ENCODE data around the gene SCN10A.

SCN10A gene

DNA sequence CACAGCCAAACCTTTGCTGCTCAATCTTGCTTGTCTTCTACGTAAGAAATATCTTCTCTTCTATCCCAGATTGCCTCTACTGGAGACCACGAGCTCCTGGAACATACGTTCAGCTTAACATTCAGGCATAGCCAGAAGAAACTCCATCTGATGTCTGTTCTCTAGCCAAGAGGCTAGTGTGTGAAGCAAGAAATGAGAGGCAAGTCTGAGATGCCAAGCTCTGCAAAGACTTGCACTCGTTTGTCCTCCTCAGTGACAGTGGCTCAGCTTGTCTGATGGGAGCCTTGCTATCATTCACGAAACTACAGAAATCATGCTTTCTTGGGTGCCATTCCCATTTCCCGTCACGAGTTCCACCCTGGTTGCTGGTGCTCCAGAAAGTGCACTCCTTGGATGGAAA lies at the start of gene SCN10A:
Gene SCN10A (minus strand): TSS at position 192 of the 400 bp plus-strand sequence. CDS start 22,207 bp downstream, outside the sequence.
- no peak for DNase-seq

DNA sequence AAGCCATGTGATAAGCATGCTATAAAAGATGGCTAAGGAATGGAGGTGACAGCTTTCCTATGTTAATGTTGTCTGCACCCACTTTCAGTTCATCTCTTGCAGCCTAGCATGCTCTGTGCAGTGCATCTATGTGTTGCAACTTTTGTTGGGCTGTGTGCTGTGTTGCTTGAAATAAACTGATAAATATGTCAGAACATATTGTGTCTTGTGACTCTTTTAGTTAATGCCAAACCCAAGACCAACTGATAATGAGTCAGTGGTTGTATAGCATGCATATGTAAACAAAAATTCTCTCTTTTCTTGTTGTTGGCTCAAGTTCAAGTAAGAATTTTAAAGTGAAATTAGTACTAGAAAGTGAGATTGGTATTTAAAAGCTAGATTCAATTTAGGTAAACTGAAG lies 37.0 kb upstream of the SCN10A start:
- DNase-seq, result no peak

DNA sequence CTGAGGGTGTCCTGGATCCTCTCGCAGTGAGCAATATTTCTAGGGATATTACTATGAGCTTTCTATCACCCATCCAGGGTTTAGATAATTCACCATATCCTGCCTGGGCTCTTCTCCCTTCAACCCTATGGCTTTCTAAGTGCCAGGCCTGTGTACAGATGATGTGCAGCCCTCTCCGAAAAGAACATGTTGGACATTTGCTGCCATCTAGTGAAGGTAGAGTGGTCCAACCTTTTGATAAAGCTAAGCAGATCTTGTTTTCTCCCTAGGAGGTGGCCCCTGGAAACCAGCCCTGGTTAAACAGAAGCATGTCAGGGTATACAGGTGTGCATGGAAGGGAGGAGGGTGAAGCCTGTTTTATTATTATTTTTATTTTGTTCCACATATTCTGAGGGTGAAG lies 27.9 kb upstream of the SCN10A start:
- DNase-seq, result no peak

DNA sequence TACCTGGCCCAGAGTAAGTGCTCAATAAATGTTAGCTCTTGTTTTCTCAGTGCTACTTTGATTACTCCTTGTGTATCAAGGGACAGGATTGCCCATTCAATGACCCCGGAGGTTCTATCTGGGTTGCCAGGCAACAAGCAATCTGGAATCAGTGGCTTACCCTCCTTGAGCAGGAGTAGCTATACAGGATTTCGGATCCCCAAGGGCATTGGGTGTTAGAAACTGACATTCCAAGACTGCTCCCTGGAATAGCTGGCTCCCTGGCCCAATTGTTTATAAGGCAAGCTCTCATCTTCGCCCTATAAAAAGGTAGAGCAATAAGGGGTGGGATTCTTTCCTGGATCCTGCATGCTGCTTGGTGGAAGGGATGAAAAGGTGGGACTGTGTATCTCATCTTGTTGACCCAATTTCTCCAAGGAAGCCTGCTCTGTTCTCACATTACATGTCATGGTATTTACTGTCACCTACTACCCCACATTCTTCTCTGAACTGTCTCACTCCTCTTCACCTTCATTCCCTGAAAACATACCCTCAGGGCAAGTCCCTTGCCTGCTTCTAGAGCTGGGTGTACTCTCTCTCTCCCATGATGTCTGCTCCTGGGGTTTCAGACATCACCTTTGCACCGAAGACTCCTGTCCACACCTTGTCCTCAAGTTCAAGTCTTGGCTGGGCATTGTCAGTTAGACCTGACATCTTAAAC lies 26.4 kb upstream of the SCN10A start:
- DNase-seq, result no peak

DNA sequence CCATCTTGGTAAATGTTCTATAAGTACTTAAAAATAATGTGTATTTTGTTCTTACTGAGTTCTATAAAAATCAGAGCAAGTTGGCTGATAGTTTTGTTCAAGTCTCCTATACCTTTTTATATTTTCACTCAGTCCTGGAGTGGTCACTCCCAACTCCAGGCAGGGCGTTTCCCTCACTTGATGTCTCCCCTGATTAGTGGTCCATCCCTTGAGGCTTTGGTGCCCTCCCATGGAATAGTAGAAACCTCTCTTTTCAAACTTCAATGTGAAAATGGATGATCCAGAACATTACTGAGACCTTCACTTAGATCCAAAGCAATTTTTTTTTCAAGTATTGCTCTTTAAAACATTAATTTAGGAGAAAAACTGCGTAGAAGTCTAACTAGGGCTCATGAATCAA lies 25.0 kb upstream of the SCN10A start:
- no peak for DNase-seq

DNA sequence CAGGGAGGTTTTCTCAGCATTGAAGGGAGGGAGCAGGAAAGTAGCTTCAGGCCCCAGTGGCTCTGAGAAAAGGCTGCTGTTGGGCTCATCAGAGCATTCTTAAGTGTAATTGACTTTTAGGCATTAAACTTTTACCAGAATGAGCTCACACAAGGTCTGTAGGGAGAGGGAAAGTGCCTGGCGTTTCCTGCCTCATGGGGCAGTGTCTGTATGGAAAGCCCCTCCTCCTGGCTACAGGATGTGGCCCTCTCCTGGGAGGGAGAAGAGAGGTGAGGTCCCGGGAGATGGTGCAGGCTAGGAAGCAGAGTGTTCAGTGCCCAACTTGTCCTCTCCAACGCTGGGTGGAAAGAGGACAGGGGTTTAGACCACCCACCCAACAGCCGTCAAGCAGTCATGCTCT lies 21.3 kb upstream of the SCN10A start:
- DNase-seq, result no peak

DNA sequence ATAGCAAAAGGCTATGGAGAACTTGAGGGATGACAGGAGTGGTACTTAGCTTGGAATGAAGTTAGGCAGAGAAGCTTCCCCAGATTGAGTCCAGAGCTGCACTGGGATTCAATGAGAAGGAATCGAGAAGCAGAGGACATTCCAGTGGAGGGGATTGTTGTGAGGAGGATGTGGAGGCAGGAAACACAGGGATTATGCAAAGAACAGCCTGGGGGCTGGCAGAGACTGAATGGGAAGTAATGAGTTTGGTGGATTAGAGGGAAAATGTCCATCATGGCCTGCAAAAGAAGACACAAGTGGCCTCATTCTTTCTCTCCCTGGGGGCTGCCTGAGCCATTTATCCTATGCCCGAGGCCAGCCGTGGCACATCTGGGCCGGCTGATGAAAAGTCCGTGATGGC lies 20.5 kb upstream of the SCN10A start:
- no peak for DNase-seq

DNA sequence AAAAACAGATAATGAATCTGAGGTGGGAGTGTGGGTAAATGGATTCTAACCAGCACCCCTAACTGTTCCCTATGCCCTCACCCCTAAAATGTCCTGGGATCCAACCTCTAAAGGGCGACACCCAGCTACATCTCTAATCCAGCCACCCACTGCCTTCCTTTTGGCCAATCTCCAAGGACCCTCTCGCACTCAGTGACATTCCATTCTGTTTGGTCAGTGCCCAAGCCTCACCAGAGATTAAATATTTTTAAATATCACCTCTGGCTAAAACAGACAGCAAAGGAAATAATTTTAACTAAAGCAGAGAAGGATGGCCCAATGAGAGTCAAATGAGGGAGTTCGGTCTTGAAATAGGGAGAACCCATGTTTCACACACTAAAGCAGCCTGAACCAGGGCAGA lies 19.9 kb upstream of the SCN10A start:
- DNase-seq, result no peak

DNA sequence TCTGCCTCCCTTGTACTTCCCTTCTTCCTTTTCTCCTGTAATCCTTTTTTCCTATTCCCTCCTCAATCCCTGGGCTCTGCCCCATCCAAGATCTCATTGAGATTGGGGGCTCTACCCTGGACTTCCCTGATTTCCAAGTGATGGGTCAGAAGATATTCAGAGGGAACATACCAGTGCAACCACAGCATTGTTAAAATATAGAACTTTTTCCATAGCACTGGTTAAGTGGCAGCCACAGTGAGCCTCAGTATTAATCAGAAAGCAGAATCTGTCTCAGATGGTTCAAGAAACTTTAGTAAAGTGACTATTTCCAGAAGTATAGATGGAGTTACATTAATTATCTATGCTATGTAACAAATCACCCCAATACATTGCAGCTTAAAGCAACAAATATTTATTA lies 18.7 kb upstream of the SCN10A start:
- DNase-seq, result no peak

DNA sequence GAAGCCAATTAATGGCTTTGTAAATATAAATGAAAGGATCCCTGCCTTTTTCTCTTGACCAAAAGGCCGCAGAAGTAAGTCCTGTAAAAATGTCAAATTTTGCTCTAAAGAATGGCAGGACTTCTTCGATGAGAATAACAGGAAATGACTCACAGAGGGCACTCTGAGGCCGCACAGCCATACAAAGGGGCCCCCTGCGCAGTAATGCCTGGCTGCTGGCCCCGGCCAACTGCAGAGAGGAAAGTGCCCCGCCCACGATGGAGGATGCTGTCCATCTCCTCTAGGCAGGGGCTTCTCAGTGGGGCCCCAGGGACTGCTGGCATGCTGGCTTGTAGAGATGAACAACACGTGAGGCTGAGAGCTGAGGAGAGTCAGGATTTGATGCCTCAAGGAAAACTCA lies 18.1 kb upstream of the SCN10A start:
- DNase-seq, result peak; percentile 57

DNA sequence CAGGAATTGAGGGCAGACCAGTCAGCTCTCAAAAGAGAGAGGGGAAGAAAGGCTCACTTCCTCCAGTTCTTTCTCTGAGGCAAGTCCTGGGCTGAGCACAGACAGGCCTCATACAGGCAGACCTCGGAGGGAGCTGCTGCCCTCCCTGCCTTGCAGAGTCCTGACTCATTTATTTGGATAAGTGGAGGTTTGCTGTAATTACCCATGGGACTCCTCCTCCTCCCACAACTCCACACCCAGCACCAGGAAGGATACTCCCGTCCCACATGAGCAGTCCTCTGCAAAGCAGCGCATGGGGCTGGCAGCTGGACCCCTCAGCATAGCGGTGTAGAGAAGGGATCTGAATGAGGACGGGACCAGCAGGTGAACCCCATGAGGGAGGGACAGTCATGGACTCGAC lies 13.4 kb upstream of the SCN10A start:
- no peak for DNase-seq

DNA sequence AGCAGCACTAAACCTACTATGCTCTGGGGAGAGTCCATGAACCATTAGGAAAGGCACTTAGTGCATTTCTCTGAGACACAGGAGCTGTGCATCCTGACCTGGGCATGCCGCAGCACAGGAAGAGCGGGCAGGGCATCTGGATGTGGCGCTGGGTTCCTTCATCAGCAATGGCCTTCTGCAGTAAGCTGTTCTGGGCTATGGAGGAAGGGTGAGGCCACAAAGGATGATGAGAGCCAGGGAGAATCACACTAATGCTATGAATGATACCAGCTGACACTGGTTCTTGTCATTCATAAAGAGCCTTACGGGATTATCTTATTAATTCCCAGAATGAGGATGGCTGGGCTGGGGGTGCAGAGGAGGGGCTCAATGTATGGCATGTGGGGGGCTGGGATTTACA lies 12.7 kb upstream of the SCN10A start:
- DNase-seq, result no peak

DNA sequence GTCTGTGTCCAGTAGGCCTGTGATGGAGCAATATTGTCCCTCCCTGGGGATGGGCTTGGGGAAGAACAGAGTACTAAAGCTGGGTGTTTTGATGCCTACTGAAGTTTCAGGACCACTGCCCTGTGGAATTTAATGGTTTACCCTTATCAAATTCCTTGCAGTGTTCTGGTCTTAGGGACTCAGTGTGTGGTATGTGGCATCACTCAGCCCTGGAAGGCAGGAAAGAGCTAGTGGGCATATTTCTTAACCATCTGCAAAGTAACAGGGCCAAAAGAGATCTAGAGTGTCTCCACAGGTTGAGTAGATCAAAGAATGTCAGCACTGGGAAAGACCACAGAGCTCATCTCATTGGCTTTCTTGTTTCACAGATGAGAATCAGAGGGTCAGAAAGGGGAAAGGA lies 11.8 kb upstream of the SCN10A start:
- no peak for DNase-seq

DNA sequence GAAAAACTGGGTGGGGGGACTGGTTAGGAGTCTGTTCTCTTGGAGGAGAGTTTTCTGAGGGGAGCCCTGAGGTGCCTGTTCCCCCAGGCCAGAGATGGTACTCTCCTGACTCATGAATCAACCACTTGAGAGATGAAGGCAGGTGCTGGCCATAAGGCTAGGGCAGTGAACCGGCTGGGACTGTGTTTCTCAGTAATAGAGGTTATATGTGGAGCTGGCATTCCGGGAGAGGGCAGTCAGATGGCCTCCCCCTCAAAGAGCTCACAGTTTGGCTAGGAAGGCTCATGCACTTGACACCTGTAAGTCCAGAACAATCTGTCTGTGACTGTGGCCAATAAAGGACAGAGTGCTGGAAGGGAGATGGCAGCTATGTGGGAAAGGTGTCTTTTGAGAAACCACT lies 10.0 kb upstream of the SCN10A start:
- no peak for DNase-seq

DNA sequence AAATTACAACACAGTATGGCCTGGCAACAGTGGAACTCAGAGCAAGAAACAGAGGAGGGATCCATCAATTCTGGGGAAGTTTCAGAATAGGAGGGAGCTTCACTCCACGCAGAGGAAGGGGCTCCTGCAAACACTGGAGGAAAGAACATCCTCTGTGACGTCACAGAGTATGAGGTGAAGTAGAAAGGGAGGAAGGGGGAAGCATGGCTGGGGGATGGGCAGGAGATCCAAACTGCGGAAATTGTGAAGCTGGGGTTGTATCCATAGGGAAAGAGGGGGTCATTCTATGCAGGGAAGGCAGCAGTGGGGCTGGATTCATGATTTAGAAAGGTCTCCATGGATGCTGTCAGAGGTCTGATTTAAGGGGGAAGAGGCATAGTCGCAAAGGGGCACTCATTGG lies 8.3 kb upstream of the SCN10A start:
- DNase-seq, result no peak

DNA sequence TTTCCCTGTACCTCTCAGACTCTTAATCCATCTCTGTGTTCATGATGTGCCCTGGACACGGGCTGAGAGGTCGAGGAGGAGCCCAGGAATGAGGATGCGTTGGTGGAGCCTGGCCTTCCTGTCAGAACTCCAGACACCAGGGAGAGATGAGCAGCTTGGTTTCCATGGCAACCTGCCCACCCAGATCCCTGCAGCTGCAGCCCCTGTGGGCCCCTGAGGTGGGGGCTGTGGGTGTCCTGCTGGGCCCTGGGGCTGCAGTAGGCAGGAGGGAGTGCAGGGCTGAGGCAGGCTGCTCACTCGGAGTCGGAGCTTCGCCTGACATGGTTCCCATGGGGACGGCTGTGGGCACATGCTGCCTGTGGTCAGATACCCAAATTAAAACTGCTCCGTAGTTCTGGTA lies 7.7 kb upstream of the SCN10A start:
- DNase-seq, result no peak

DNA sequence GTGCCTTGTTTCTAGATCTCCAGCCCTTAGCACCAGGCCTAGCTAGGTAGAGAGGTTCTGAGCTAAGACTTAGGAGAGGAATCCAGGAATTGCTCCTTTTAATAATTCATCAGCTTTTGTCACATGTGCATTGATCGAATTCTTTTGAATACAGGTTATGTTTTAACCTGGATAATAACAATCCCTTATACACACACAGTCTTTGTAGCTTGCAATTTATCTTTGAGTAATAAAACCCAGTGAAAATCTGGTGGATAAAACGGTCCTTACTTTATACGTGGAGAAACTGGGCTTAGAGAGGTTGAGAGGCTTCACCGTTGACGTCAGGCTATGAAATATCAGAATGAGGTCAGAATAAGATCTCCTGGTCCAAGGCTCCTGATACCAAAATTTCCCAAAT lies 7.2 kb upstream of the SCN10A start:
- no peak for DNase-seq

DNA sequence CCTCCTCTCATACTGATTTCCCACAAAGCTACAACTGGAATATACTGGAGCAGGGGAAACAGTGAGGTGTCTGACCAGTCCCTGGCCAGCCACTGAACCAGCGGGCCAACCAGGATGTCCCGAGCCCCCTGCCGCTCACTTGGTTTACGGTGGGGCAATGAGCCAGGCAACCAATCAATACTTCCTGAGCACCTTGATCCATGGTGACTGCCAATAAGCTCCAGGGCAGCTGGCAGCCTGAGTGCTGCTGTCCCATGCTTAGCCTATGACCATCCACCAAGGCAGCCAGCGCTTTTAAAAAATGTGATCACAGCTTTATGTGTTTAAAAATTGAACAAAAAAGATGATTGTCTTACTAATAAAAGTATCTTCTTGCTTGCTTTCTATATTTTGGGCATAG lies 4.2 kb downstream of the SCN10A start:
- no peak for DNase-seq

DNA sequence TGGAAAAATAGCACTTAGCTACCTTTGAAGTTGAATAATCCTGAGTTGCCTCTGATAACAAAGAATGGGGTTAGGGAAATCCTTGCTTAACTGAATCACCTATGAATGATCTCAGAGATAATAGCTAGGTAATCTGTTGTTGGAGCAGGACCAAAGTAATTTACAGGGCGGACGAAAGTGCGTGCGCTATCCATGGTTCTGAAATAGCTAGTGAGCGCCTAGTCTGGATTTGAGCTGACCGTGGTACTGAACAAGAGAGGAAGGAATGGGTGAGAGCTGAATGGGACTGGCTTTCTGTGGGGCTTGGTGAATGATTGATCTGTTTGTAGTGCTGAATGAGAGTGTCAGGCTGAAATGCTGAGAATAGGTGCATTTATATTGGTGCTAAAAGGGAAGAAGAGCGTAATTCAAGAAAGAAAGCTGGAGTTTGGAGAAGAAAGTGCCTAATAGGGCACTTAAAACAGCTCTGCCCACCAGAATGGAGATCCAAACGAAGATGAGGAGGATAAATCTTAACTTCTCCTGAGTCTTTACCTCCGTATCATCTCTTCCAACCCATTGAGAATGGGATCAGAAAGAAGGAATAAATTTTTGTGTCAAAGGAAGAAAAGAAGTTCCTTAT lies 10.1 kb downstream of the SCN10A start:
- peak; percentile 45 for DNase-seq

DNA sequence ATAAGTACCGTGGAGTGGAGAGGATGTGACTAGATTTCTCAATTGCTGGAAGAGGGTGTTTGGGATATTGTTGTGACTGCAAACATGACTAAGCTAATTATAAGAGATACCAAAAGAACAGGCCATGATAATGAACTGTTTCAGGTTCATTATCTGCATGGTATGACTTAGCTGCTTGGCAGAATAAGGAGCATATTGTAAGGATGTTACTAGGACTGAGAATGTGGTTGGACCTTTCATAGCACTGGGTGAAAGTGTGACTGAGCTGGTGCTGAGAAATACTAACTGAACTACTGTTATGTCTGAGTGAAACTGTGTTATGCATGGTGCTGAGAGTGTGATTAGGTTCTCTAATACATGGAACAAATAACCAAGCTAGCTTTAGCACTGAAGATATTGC lies 11.0 kb downstream of the SCN10A start:
- no peak for DNase-seq

DNA sequence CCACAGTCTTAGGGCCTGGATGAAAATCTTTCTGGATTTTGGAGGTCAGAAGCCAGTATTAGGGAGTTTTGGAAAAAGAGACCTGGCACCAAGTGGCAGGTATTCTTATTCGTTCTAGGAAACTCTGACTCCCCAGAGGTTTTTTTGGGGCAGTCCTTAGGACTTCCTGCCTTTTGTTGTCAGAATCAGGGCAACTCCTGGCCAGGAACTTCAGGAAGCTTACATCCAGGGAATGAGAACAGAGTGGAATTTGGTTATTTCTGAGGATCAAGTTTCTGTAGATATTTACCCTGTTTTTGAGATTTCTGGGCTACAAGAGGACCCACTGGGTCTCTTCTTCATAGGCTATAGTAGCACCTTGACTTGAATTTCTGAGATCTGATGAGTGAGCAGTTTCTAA lies 15.5 kb downstream of the SCN10A start:
- no peak for DNase-seq

DNA sequence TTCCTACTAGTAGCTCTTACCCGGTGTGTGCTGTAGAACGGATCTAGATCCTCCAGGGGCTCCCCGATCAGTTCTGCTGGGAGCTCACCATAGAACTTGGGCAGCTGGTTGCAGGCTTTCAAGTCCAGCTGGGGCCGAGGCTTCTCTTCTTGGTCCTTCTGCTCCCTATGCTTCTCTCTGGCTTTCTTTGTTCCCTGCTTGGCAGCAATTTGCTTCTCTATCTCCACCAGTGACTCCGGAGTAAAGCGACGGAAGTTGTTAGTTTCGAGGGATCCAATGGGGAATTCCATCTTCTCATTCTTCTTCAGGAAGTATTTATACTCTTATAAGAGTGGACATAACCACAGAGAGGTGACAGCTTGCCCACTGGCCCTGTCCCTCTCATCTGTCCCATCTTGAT lies 22.3 kb downstream of the SCN10A start:
- no peak for DNase-seq

DNA sequence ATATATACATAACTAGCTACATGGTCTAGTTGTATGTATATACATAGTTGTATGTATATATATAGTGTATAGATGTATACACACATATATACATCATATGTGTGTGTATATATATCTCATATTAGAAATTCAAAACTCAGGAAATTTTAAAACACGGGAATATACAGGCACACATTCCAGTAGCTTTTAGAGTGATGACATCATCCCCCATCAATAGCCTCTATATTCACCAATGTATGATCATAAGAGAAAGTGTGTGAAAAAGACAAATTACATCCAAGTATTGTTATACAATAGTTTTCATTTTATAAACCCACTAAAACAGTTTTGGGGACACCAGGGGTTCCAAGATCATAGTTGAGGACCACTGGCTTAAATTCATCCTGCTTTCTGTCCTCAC lies 23.0 kb downstream of the SCN10A start:
- no peak for DNase-seq

DNA sequence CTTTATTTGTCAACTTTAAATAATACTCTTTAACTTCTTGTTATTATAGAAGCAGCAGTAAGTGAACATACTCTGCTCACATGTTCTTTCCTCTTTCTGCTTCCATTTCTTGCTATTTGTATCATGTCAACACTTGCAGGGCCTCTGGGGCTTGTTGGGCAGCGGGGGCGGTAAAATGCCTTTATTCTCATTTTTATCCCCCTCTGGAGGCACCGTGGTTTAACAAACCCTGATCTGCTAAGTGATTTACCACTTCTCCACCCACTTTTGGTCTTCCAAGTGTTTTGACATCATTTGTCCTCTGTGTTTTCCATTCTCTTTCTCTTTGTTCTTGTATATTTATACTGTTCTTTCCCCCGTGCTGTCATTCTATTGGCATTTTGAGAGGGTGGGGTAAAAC lies 33.9 kb downstream of the SCN10A start:
- no peak for DNase-seq

DNA sequence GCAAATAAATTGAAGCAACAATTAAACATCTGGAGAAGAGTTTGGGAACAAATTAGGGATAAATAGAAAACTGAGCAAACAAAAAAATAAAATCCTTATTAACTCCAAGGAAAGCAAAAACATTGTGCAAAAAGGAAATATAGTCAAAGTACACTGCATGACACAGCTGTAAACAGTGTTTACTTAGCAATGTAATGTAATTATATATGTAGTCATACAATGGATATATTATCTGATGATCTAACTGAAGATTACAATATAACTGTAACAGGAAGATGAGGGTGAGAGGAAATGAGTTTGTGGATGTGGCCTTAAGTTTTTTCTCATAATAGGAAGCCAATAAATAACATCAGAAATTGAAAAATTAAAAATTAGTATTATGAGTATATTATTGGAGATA lies 42.5 kb downstream of the SCN10A start:
- DNase-seq, result no peak

Measured in femur (tissue), 1 donor.